ENCODE measurements around the gene ANKRD36.
"Not testable (repeated sequence)": the region's sequence is repeated elsewhere in the genome, so short reads cannot be mapped to it uniquely, and the experiment has no call there.

DNA sequence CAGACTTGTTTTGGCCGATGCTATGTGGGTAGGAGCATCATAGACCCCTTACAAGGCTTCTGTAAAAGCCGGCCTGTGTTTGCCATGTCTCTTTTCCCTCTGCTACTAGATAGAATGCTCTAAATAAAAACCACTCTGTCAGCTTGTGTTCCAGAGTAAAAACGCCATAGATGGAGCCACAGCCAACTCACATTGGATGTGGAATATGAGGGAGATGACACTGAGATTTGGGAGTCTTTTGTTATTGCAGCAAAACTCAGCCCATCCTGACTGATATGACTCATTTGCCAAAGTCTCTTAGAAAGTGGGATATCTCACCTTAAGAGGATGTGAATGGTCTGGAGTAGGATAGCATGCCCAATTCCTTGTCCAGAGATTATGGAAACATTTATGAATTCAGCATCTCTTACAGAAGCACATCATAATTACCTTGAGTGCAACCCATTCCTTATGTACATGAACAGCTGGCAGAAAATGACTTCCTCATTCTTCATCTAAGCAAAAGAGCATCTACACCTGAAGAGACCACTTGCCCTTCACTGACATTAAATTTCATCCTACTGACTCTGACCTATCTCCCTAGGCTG, 14.1 kb upstream of the ANKRD36 start:
- TF ChIP-seq, protein P1, sequence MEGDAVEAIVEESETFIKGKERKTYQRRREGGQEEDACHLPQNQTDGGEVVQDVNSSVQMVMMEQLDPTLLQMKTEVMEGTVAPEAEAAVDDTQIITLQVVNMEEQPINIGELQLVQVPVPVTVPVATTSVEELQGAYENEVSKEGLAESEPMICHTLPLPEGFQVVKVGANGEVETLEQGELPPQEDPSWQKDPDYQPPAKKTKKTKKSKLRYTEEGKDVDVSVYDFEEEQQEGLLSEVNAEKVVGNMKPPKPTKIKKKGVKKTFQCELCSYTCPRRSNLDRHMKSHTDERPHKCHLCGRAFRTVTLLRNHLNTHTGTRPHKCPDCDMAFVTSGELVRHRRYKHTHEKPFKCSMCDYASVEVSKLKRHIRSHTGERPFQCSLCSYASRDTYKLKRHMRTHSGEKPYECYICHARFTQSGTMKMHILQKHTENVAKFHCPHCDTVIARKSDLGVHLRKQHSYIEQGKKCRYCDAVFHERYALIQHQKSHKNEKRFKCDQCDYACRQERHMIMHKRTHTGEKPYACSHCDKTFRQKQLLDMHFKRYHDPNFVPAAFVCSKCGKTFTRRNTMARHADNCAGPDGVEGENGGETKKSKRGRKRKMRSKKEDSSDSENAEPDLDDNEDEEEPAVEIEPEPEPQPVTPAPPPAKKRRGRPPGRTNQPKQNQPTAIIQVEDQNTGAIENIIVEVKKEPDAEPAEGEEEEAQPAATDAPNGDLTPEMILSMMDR (IDR thresholded peaks at IDR 0.05; ENCODE audit: low read depth, low read length, poor library complexity, severe bottlenecking), result not testable (repeated sequence)
- TF ChIP-seq EZH2phosphoT487 (IDR thresholded peaks at IDR 0.05; ENCODE audit: borderline replicate concordance, low read length), result not testable (repeated sequence)
